Mucosa of rectum (tissue), 2 donors: ENCODE data around the gene IGFBP2.

Experiments
- H3K27ac ChIP-seq, 2 donors: one replicate each; pipeline ENCODE4 v1.7.0; 2013; ENCODE audit warnings: inconsistent platforms in 2 of 2, low read depth in 2 of 2, low read length in 2 of 2
- H3K27me3 ChIP-seq, 2 donors: one replicate each; pipeline ENCODE4 v1.7.0; 2013; ENCODE audit warnings: low read length in 2 of 2; ENCODE audit not compliant: control insufficient read depth in 2 of 2, insufficient read depth in 2 of 2
- H3K36me3 ChIP-seq, 2 donors: one replicate each; pipeline ENCODE4 v1.7.0; 2013; ENCODE audit warnings: low read length in 2 of 2; ENCODE audit not compliant: control insufficient read depth in 2 of 2, insufficient read depth in 2 of 2
- H3K4me1 ChIP-seq, 2 donors: one replicate each; pipeline ENCODE4 v1.7.0; 2013; ENCODE audit warnings: low read length in 2 of 2, mild to moderate bottlenecking in 1 of 2; ENCODE audit not compliant: control insufficient read depth in 2 of 2, insufficient read depth in 2 of 2
- H3K4me3 ChIP-seq, 2 donors: one replicate each; pipeline ENCODE4 v1.7.0; 2013; ENCODE audit warnings: low read length in 2 of 2
- H3K9ac ChIP-seq, 2 donors: one replicate each; pipeline ENCODE4 v1.7.0; 2013; ENCODE audit warnings: low read length in 2 of 2, low read depth in 1 of 2, mild to moderate bottlenecking in 1 of 2
- H3K9me3 ChIP-seq, 2 donors: one replicate each; pipeline ENCODE4 v1.7.0; 2013; ENCODE audit warnings: low read length in 2 of 2; ENCODE audit not compliant: control insufficient read depth in 2 of 2
- donor health status: healthy.
- donor health status: Normal muscosa, but diverticular disease.

The IGFBP2 gene

GRCh38 chr2:216671791-216672343 lies 38.6 kb downstream of the IGFBP2 start:
- Histone ChIP-seq H3K9me3 (no peaks in the 10 kb centered on the region), H3K36me3 (no peaks in the 10 kb centered on the region), H3K4me1 (no peaks in the 10 kb centered on the region), H3K4me3 (no peak overlapping the region), H3K27ac (no peak overlapping the region), H3K27me3 (no peaks in the 10 kb centered on the region), H3K9ac (no peak overlapping the region)

- H3K27ac ChIP-seq: no peak overlapping the region
- H3K4me3 ChIP-seq: no peak overlapping the region
- H3K9ac ChIP-seq: no peak overlapping the region
- no peaks in the 10 kb centered on the region for H3K9me3 ChIP-seq
- H3K4me1 ChIP-seq: no peaks in the 10 kb centered on the region
- no peaks in the 10 kb centered on the region for H3K36me3 ChIP-seq
- H3K27me3 ChIP-seq: no peaks in the 10 kb centered on the region
Observed at GRCh38 chr2:216672466-216672865, 39.2 kb downstream of the IGFBP2 start.

GRCh38 chr2:216673021-216673420 lies 39.8 kb downstream of the IGFBP2 start:
- no peaks in the 10 kb centered on the region for H3K4me1 ChIP-seq
- no peaks in the 10 kb centered on the region for H3K27me3 ChIP-seq
- no peak overlapping the region for H3K4me3 ChIP-seq
- no peak overlapping the region for H3K27ac ChIP-seq
- H3K9ac ChIP-seq: no peak overlapping the region
- H3K9me3 ChIP-seq: no peaks in the 10 kb centered on the region
- no peaks in the 10 kb centered on the region for H3K36me3 ChIP-seq

- no peaks in the 10 kb centered on the region for H3K27me3 ChIP-seq
- no peaks in the 10 kb centered on the region for H3K4me1 ChIP-seq
- no peaks in the 10 kb centered on the region for H3K9me3 ChIP-seq
- H3K4me3 ChIP-seq: no peak overlapping the region
- H3K9ac ChIP-seq: no peak overlapping the region
- no peaks in the 10 kb centered on the region for H3K36me3 ChIP-seq
- H3K27ac ChIP-seq: no peak overlapping the region
Observed at GRCh38 chr2:216673609-216674008, 40.4 kb downstream of the IGFBP2 start.

GRCh38 chr2:216674376-216674775 lies 41.2 kb downstream of the IGFBP2 start:
- H3K9ac ChIP-seq: no peak overlapping the region
- no peaks in the 10 kb centered on the region for H3K36me3 ChIP-seq
- H3K27ac ChIP-seq: no peak overlapping the region

GRCh38 chr2:216676630-216677029 lies 43.4 kb downstream of the IGFBP2 start:
- no peak overlapping the region for H3K9ac ChIP-seq
- no peak overlapping the region for H3K4me3 ChIP-seq
- no peaks in the 10 kb centered on the region for H3K27me3 ChIP-seq
- peaks cover 0 to 3% of the 10 kb centered on the region in 2 donors for H3K4me1 ChIP-seq
- no peaks in the 10 kb centered on the region for H3K9me3 ChIP-seq
- no peak overlapping the region for H3K27ac ChIP-seq
- no peaks in the 10 kb centered on the region for H3K36me3 ChIP-seq

More at GRCh38 chr2:216674376-216674775, 41.2 kb downstream of the IGFBP2 start:
- Histone ChIP-seq H3K27me3 (no peaks in the 10 kb centered on the region), H3K4me3 (no peak overlapping the region), H3K4me1 (no peaks in the 10 kb centered on the region), H3K9me3 (no peaks in the 10 kb centered on the region)

- Histone ChIP-seq H3K9ac (no peak overlapping the region), H3K9me3 (no peaks in the 10 kb centered on the region), H3K27me3 (no peaks in the 10 kb centered on the region), H3K4me3 (no peak overlapping the region), H3K27ac (no peak overlapping the region), H3K4me1 (peaks cover 0 to 3% of the 10 kb centered on the region in 2 donors), H3K36me3 (no peaks in the 10 kb centered on the region)
Observed at GRCh38 chr2:216677439-216678097, 44.3 kb downstream of the IGFBP2 start.

GRCh38 chr2:216678098-216678465 lies 44.9 kb downstream of the IGFBP2 start:
- H3K9ac ChIP-seq: no peak overlapping the region
- H3K27ac ChIP-seq: no peak overlapping the region
- peaks cover 0 to 3% of the 10 kb centered on the region in 2 donors for H3K4me1 ChIP-seq
- H3K36me3 ChIP-seq: no peaks in the 10 kb centered on the region
- no peaks in the 10 kb centered on the region for H3K27me3 ChIP-seq
- no peaks in the 10 kb centered on the region for H3K9me3 ChIP-seq
- H3K4me3 ChIP-seq: no peak overlapping the region

- Histone ChIP-seq H3K4me3 (no peak overlapping the region), H3K9ac (no peak overlapping the region), H3K36me3 (no peaks in the 10 kb centered on the region), H3K27ac (peak overlapping the region; percentile 9 to 30), H3K27me3 (no peaks in the 10 kb centered on the region), H3K9me3 (no peaks in the 10 kb centered on the region), H3K4me1 (peaks cover 0 to 3% of the 10 kb centered on the region in 2 donors)
Observed at GRCh38 chr2:216678813-216679657, 45.8 kb downstream of the IGFBP2 start.

GRCh38 chr2:216679658-216680024 lies 46.4 kb downstream of the IGFBP2 start:
- Histone ChIP-seq H3K4me1 (peaks cover 0 to 3% of the 10 kb centered on the region in 2 donors), H3K27ac (peak overlapping the region; percentile 9 to 30), H3K4me3 (no peak overlapping the region), H3K36me3 (no peaks in the 10 kb centered on the region), H3K9ac (no peak overlapping the region), H3K9me3 (no peaks in the 10 kb centered on the region), H3K27me3 (no peaks in the 10 kb centered on the region)
